Chondrocyte (in vitro differentiated cells): Measurements from ENCODE around the gene CT45A10. TPM values are rescaled to one million over a fixed set of nuclear protein-coding genes. Genes with fewer than 3 reads are reported as not detected.
"Not testable (repeated sequence)": the region's sequence is repeated elsewhere in the genome, so short reads cannot be mapped to it uniquely, and the experiment has no call there.

Experiments
- DNase-seq: peaks from one replicate; pipeline ENCODE4 v3.0.0; 2021; ENCODE audit warnings: mixed read lengths, low spot score
- H3K27ac Mint-ChIP-seq: one replicate; pipeline ENCODE4 v1.8.0; 2021; ENCODE audit warnings: mild to moderate bottlenecking, moderate library complexity, mixed read lengths; ENCODE audit not compliant: unreplicated experiment
- H3K27me3 Mint-ChIP-seq: 2 replicates; pipeline ENCODE4 v1.8.0; 2021; ENCODE audit warnings: low read depth, mixed read lengths
- H3K36me3 Mint-ChIP-seq: 2 replicates; pipeline ENCODE4 v1.8.0; 2021; ENCODE audit warnings: low read depth, mixed read lengths
- H3K4me1 Mint-ChIP-seq: 2 replicates; pipeline ENCODE4 v1.8.0; 2021; ENCODE audit warnings: low read depth, mild to moderate bottlenecking, mixed read lengths
- H3K4me3 Mint-ChIP-seq: one replicate; pipeline ENCODE4 v1.8.0; 2021; ENCODE audit warnings: mild to moderate bottlenecking, moderate library complexity, mixed read lengths; ENCODE audit not compliant: unreplicated experiment
- H3K9me3 Mint-ChIP-seq: 2 replicates; pipeline ENCODE4 v1.8.0; 2021; ENCODE audit warnings: low read depth, mixed read lengths
- total RNA-seq: library from RNA; stranded (reverse); gene quantifications from 3 replicates; pipeline ENCODE4 v1.2.1, GENCODE V29; 2021

The CT45A10 gene
- total RNA-seq, 1 donor from 2014 or later: not detected

DNA sequence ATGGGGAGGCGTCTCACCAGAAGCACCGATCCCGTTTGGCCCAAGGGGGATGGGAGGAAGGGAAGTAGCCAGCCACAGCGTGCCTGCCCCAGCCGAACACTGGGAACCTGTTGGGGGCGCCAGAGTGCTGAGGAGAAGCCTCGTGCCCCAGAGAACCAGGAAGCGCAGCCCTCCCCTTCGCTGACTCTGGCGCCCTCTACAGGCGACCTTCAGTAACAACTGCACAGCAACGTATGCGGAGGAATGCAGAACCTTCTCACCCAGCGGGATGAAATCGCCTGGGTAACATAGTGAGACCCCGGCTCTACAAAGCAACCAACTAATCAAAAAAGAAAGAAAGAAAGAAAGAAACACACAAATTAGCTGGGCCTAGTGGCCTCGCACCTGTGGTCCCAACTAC lies 56.1 kb downstream of the CT45A10 start, which contains the start of gene CT45A7:
Gene CT45A7, minus strand, starts transcription at position 101 of the 400 bp plus-strand sequence. CDS start 3,747 bp downstream, outside the sequence.
- DNase-seq, H3K4me1 Mint-ChIP-seq, H3K4me3 Mint-ChIP-seq, H3K36me3 Mint-ChIP-seq, H3K27ac Mint-ChIP-seq, H3K27me3 Mint-ChIP-seq, H3K9me3 Mint-ChIP-seq: not testable (repeated sequence)

Other genes with a start within 250 kb of the CT45A10 start
- gene CT45A1, start 179.8 kb downstream of the CT45A10 start, total RNA-seq: not detected in 3 replicates
- not detected in 3 replicates for gene CT45A3, start 125.3 kb downstream of the CT45A10 start, total RNA-seq
- not detected in 3 replicates for gene CT45A5, start 107.9 kb downstream of the CT45A10 start, total RNA-seq
- not detected in 3 replicates for gene CT45A6, start 90.7 kb downstream of the CT45A10 start, total RNA-seq
- not detected in 3 replicates for gene CT45A2, start 73.4 kb downstream of the CT45A10 start, total RNA-seq
- not detected in 3 replicates for gene CT45A7, start 56.2 kb downstream of the CT45A10 start, total RNA-seq
- gene CT45A8, start 38.9 kb downstream of the CT45A10 start, total RNA-seq: not detected in 3 replicates
- not detected in 3 replicates for gene CT45A9, start 21.6 kb downstream of the CT45A10 start, total RNA-seq
- not detected in 3 replicates for gene SAGE1, start 272 bp upstream of the CT45A10 start, total RNA-seq
- gene MMGT1, start 80.5 kb upstream of the CT45A10 start, total RNA-seq: 25.4 to 28.9 TPM (median 27.6 TPM) in 3 replicates
- gene SLC9A6, start 92.0 kb upstream of the CT45A10 start, total RNA-seq: 19.0 to 20.7 TPM (median 20.4 TPM) in 3 replicates